Thyroid gland (tissue), 4 donors: ENCODE results near the gene FAM110A.

Source experiments
- CTCF ChIP-seq, 6 experiments: fragments of 200-600 bp in 3 of 6; fragments of 450-650 bp in 3 of 6; sonication (generic) in 3 of 6; IDR thresholded peaks; one replicate each; pipeline ENCODE4 v1.5.1; 2016 to 2019; ENCODE audit warnings: antibody characterized with exemption in 6 of 6, mild to moderate bottlenecking in 2 of 6, inconsistent platforms in 1 of 6, moderate library complexity in 1 of 6
- POLR2A ChIP-seq, 2 donors: fragments of 450-650 bp; IDR thresholded peaks; one replicate each; pipeline ENCODE4 v1.6.1; 2017; ENCODE audit warnings: antibody characterized with exemption in 2 of 2, mild to moderate bottlenecking in 2 of 2, moderate library complexity in 1 of 2

- no peak for TF ChIP-seq CTCF (IDR thresholded peaks at IDR 0.05)
- no peak for TF ChIP-seq POLR2A (IDR thresholded peaks at IDR 0.05)
Measured at GRCh38 chr20:824916-825315, 8.6 kb upstream of the FAM110A start.
